ENCODE measurements around the gene LRBA.

Gene LRBA

DNA sequence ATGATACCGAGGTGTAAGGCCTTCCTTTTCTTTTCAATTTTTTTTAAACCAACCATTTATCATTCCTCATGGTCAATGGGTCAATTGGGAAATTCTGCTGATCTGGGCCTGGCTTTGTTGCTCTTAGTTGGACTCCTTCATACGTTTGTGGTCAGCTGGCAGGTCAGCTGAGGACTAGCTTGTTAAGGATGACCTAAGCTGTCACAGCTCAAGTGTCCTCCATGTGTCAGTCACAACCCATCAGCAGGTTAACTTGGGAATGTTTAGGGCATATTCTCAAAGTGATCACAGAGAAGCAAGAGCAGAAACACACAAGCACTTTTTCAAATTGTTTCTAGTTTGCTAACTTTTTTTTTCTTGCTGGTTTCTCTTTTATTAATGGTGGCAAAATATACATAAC is 550.6 kb downstream of the LRBA start:
- DNase-seq (ENCODE audit: extremely low read depth, low read depth) = no peak
- TF ChIP-seq, protein P1, sequence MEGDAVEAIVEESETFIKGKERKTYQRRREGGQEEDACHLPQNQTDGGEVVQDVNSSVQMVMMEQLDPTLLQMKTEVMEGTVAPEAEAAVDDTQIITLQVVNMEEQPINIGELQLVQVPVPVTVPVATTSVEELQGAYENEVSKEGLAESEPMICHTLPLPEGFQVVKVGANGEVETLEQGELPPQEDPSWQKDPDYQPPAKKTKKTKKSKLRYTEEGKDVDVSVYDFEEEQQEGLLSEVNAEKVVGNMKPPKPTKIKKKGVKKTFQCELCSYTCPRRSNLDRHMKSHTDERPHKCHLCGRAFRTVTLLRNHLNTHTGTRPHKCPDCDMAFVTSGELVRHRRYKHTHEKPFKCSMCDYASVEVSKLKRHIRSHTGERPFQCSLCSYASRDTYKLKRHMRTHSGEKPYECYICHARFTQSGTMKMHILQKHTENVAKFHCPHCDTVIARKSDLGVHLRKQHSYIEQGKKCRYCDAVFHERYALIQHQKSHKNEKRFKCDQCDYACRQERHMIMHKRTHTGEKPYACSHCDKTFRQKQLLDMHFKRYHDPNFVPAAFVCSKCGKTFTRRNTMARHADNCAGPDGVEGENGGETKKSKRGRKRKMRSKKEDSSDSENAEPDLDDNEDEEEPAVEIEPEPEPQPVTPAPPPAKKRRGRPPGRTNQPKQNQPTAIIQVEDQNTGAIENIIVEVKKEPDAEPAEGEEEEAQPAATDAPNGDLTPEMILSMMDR (IDR thresholded peaks at IDR 0.05; ENCODE audit: low read depth, low read length, missing control alignments) = no peak
- no peak overlapping the region for H3K4me3 ChIP-seq (replicated peaks; ENCODE audit: low read depth, low read length)

DNA sequence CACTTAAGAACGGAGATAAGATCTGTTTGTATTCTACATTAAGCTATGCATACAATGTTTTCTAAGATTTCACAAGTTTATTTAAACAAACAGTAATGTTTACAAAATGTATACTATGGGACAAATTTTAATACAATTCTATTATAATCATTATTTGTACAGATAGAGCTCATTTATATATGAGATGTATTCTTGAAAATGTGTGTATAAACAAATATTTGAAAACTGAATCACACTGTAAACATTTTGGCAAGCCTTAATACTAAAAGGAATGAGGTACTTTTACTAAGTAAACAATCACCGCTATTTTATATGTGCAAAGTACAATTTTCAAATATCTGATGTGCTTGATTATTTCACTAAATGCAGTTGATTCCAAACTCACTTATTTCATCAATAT is 552.3 kb downstream of the LRBA start:
- TF ChIP-seq, protein P1 (IDR thresholded peaks at IDR 0.05; ENCODE audit: low read depth, low read length, missing control alignments) = no peak
- DNase-seq (ENCODE audit: extremely low read depth, low read depth) = no peak
- no peak overlapping the region for H3K4me3 ChIP-seq (replicated peaks; ENCODE audit: low read depth, low read length)

DNA sequence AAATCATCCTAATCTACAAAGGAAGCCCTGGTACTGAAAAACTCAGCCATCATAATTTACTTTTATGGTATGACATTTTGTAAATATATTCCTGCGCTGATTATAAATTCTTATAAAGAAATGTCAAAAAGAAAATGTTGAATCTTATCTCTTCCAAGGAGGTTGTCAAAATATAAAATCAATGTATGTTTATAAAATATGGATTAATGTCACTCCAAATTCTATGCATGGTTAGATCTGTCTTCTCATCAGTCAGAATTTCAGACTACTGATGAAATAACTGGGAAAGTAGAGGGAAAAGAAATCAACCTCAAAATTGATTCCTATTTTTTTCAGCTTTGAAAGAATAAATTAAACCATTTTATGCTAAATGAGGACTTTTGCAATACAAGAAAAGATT is 553.1 kb downstream of the LRBA start:
- no peak for DNase-seq (ENCODE audit: extremely low read depth, low read depth)
- H3K4me3 ChIP-seq (replicated peaks; ENCODE audit: low read depth, low read length) = no peak overlapping the region
- TF ChIP-seq, protein P1 (IDR thresholded peaks at IDR 0.05; ENCODE audit: low read depth, low read length, missing control alignments) = no peak

DNA sequence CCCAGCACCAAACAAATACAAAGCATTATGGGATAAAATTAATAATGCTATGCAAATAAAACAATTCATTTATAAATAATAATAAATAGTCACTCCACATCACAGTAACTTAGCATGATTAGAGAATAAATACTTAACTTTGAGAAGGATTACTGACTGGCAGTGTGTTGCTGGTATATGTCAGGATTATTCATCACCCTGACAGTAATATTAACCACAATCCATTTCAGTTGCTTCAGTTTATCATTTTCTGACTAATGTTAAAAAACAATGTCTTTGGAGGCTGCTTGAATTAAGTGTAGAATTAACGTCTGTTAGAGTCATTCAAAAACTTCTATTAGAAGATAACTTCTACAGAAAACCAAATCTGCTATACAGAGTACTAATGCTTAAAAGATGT is 557.3 kb downstream of the LRBA start:
- TF ChIP-seq, protein P1 (IDR thresholded peaks at IDR 0.05; ENCODE audit: low read depth, low read length, missing control alignments) = no peak
- no peak for DNase-seq (ENCODE audit: extremely low read depth, low read depth)
- H3K4me3 ChIP-seq (replicated peaks; ENCODE audit: low read depth, low read length) = no peak overlapping the region

DNA sequence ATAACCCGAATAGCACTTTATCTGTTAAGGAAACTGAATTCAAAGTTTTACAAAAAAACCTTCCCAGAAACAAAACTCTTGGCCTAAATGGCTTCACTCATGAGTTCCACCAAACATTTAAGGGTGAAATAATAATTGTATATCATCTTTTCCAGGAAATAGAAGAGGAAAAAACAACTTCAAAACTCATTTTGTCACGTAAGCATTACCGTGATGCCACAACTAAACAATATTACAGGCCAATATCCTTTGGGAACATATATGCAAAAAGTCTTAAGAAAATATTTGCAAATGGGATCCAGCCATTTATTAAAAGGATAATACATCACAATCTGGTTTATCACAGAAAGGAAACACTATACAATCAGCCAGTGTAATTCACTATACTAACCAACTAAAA is 563.2 kb downstream of the LRBA start:
- TF ChIP-seq, protein P1 (IDR thresholded peaks at IDR 0.05; ENCODE audit: low read depth, low read length, missing control alignments) = no peak
- DNase-seq (ENCODE audit: extremely low read depth, low read depth) = no peak
- H3K4me3 ChIP-seq (replicated peaks; ENCODE audit: low read depth, low read length) = no peak overlapping the region

DNA sequence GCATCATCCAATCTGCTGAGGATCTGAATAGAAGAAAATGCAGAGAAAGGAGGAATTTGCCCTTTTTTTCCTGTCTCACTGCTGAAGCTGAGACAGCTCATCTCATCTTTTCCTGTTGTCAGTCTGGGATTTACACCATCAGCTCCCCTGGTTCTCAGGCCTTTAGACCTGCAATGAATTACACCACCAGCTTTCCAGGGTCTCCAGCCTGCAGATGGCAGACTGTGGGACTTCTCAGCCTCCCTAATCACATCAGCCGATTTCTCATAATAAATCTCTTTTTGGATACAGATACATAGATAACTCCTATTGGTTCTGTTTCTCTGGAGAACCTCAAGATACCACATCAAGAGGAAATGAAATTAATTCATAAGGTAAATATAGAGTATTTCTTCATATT is 567.7 kb downstream of the LRBA start:
- H3K4me3 ChIP-seq (replicated peaks; ENCODE audit: low read depth, low read length) = no peak overlapping the region
- DNase-seq (ENCODE audit: extremely low read depth, low read depth) = no peak
- TF ChIP-seq, protein P1 (IDR thresholded peaks at IDR 0.05; ENCODE audit: low read depth, low read length, missing control alignments) = no peak

DNA sequence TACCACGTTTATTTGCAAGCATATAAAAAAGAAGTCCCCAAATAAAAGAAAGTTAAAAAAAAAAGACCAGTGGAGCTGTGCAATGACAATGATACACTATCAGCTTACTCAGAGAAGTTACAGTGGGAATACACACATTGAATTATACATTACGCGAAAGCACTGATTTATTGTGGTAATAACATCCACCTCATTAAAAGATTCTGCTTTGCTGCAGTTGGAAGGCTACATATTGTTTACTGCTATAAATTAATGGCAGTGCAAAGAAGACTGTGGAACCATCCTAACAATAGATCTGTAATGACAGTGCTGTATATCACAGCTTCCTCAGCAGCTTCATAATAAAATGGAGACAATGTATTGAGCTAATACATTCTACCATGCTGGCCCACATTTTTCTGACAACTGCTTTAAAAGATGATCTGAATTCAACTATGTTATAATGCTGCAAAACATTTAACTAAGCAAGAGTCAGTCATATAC is 575.6 kb downstream of the LRBA start:
- H3K4me3 ChIP-seq (replicated peaks; ENCODE audit: low read depth, low read length) = no peak overlapping the region
- TF ChIP-seq, protein P1 (IDR thresholded peaks at IDR 0.05; ENCODE audit: low read depth, low read length, missing control alignments) = no peak
- DNase-seq (ENCODE audit: extremely low read depth, low read depth) = no peak
